ENCODE measurements around the gene NF1.

GRCh38 chr17:31236137-31236536 lies 141.4 kb downstream of the NF1 start:
- TF ChIP-seq, protein P1, sequence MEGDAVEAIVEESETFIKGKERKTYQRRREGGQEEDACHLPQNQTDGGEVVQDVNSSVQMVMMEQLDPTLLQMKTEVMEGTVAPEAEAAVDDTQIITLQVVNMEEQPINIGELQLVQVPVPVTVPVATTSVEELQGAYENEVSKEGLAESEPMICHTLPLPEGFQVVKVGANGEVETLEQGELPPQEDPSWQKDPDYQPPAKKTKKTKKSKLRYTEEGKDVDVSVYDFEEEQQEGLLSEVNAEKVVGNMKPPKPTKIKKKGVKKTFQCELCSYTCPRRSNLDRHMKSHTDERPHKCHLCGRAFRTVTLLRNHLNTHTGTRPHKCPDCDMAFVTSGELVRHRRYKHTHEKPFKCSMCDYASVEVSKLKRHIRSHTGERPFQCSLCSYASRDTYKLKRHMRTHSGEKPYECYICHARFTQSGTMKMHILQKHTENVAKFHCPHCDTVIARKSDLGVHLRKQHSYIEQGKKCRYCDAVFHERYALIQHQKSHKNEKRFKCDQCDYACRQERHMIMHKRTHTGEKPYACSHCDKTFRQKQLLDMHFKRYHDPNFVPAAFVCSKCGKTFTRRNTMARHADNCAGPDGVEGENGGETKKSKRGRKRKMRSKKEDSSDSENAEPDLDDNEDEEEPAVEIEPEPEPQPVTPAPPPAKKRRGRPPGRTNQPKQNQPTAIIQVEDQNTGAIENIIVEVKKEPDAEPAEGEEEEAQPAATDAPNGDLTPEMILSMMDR (IDR thresholded peaks at IDR 0.05) = no peak
- TF ChIP-seq EZH2 (IDR thresholded peaks at IDR 0.05; ENCODE audit: borderline replicate concordance, insufficient read depth, low read depth, low read length, poor library complexity, severe bottlenecking) = no peak
